ENCODE measurements around the gene TMEM87B. TPM values are rescaled to one million over a fixed set of nuclear protein-coding genes. Genes with fewer than 3 reads are reported as not detected.

The TMEM87B gene
- total and polyA plus RNA-seq, 7 donors = 1.7 to 6.0 (median 3.2) TPM

GRCh38 chr2:112141626-112142007 lies 86.5 kb downstream of the TMEM87B start:
- intact Hi-C loops (cut with DNase I) = no loop called here
- ATAC-seq = no peak

GRCh38 chr2:112142525-112143078 lies 87.5 kb downstream of the TMEM87B start:
- DNase-seq (no peak), ATAC-seq (no peak)
- TF ChIP-seq, protein P1, sequence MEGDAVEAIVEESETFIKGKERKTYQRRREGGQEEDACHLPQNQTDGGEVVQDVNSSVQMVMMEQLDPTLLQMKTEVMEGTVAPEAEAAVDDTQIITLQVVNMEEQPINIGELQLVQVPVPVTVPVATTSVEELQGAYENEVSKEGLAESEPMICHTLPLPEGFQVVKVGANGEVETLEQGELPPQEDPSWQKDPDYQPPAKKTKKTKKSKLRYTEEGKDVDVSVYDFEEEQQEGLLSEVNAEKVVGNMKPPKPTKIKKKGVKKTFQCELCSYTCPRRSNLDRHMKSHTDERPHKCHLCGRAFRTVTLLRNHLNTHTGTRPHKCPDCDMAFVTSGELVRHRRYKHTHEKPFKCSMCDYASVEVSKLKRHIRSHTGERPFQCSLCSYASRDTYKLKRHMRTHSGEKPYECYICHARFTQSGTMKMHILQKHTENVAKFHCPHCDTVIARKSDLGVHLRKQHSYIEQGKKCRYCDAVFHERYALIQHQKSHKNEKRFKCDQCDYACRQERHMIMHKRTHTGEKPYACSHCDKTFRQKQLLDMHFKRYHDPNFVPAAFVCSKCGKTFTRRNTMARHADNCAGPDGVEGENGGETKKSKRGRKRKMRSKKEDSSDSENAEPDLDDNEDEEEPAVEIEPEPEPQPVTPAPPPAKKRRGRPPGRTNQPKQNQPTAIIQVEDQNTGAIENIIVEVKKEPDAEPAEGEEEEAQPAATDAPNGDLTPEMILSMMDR (IDR thresholded peaks at IDR 0.05) = no peak
- H3K9me3 ChIP-seq = no peaks in the 10 kb centered on the region
- peaks cover 0 to 34% (median 9%) of the 10 kb centered on the region in 3 donors for H3K27me3 ChIP-seq (ENCODE audit: insufficient read depth in 3 of 3, low read length in 2 of 3)
- 83 to 87% (median 85%) methylated on average over 8 of the region's 8 CpGs for WGBS, 3 donors
- H3K4me1 ChIP-seq = no peaks in the 10 kb centered on the region
- H3K36me3 ChIP-seq (ENCODE audit: insufficient read depth in 1 of 2, low read depth in 1 of 2) = no peaks in the 10 kb centered on the region
- no peak overlapping the region for H3K27ac ChIP-seq
- H3K4me3 ChIP-seq = no peak overlapping the region
- intact Hi-C loops (cut with DNase I) = no loop called here

More at GRCh38 chr2:112141626-112142007, 86.5 kb downstream of the TMEM87B start:
- Histone ChIP-seq H3K36me3 (ENCODE audit: insufficient read depth in 1 of 2, low read depth in 1 of 2) (no peaks in the 10 kb centered on the region), H3K27me3 (ENCODE audit: insufficient read depth in 3 of 3, low read length in 2 of 3) (peaks cover 0 to 32% (median 9%) of the 10 kb centered on the region in 3 donors), H3K4me1 (no peaks in the 10 kb centered on the region), H3K27ac (no peak overlapping the region), H3K4me3 (no peak overlapping the region), H3K9me3 (no peaks in the 10 kb centered on the region)
- no peak for DNase-seq
- TF ChIP-seq, protein P1 (IDR thresholded peaks at IDR 0.05) = no peak
- 83 to 90% (median 86%) methylated on average over 7 of the region's 7 CpGs for WGBS, 3 donors

DNA sequence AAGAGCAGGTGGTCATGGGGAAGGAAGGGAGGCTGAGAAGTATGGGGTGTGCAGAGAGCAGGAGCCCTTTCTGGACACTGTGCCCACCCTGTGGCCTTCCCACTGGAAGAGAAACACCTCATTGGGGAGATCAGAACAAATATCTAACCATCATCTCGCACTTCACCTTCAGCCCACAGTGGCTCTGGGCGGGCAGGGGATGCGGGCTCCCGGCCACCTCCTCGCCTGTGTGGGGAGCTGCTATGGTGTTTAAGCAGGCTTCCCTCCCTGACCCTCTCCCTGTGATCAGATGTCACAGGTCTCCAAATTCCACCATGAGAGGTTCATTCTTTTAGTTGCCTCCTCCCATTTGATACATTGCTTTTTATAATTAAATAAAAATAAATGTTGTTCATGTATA lies 88.1 kb downstream of the TMEM87B start:
- DNase-seq (no peak), ATAC-seq (no peak)
- TF ChIP-seq, protein P1 (IDR thresholded peaks at IDR 0.05) = no peak
- 87 to 93% (median 88%) methylated on average over 5 of the region's 5 CpGs for WGBS, 3 donors
- H3K27me3 ChIP-seq (ENCODE audit: insufficient read depth in 3 of 3, low read length in 2 of 3) = peaks cover 0 to 35% (median 7%) of the 10 kb centered on the region in 3 donors
- no peaks in the 10 kb centered on the region for H3K9me3 ChIP-seq
- intact Hi-C loops (cut with DNase I) = no loop called here
- H3K27ac ChIP-seq = no peak overlapping the region
- no peaks in the 10 kb centered on the region for H3K4me1 ChIP-seq
- H3K4me3 ChIP-seq = no peak overlapping the region
- H3K36me3 ChIP-seq (ENCODE audit: insufficient read depth in 1 of 2, low read depth in 1 of 2) = no peaks in the 10 kb centered on the region

- DNase-seq (no peak), ATAC-seq (no peak)
- no peak overlapping the region for H3K27ac ChIP-seq
- H3K27me3 ChIP-seq (ENCODE audit: insufficient read depth in 3 of 3, low read length in 2 of 3) = peaks cover 0 to 44% (median 7%) of the 10 kb centered on the region in 3 donors
- TF ChIP-seq, protein P1 (IDR thresholded peaks at IDR 0.05) = no peak
- 84 to 94% (median 85%) methylated on average over 6 of the region's 6 CpGs for WGBS, 3 donors
- H3K9me3 ChIP-seq = no peaks in the 10 kb centered on the region
- H3K4me1 ChIP-seq = no peaks in the 10 kb centered on the region
- H3K4me3 ChIP-seq = no peak overlapping the region
- intact Hi-C loops (cut with DNase I) = no loop called here
- H3K36me3 ChIP-seq (ENCODE audit: insufficient read depth in 1 of 2, low read depth in 1 of 2) = no peaks in the 10 kb centered on the region
Measured at GRCh38 chr2:112144966-112145365, 89.9 kb downstream of the TMEM87B start.
